ENCODE data around the gene SEC23B. TPM values are rescaled to one million over a fixed set of nuclear protein-coding genes. Genes with fewer than 3 reads are reported as not detected.

SEC23B gene
- total and polyA plus RNA-seq, 2 of the 8 experiments (the other 6 are each of a cell fraction or from before 2014, with no cell fraction given) = 53.3 to 62.8 TPM

GRCh38 chr20:18527339-18527738 is 19.6 kb downstream of the SEC23B start (continued):
- TF ChIP-seq SRF (IDR thresholded peaks at IDR 0.05; ENCODE audit: low read depth, low read length) = no peak

Data from H1 (cell line).